Spleen (tissue), 11 donors: ENCODE measurements around the gene NSL1. TPM values are rescaled to one million over a fixed set of nuclear protein-coding genes. Genes with fewer than 3 reads are reported as not detected.

Experiments
- DNase-seq: peaks from one replicate; pipeline ENCODE4 v3.0.0-alpha.2; 2020
- H3K27ac ChIP-seq, 8 donors: fragments of 200-600 bp; sonication (generic) in 7 of 8; 1 replicate in 4 of 8; 2 replicates in 4 of 8; pipeline versions ENCODE4 v1.5.0 to v1.8.0; 2016 to 2021; ENCODE audit warnings: inconsistent platforms in 4 of 8, mild to moderate bottlenecking in 4 of 8, moderate library complexity in 1 of 8
- H3K27me3 ChIP-seq, 7 donors: fragments of 200-600 bp; sonication (generic) in 6 of 7; replicated peaks in 1 of 7; 1 replicate in 4 of 7; 2 replicates in 3 of 7; pipeline versions ENCODE4 v1.5.0 to v1.8.0; 2016 to 2021; ENCODE audit warnings: inconsistent platforms in 3 of 7, mild to moderate bottlenecking in 1 of 7
- H3K36me3 ChIP-seq, 6 donors: fragments of 200-600 bp; sonication (generic) in 5 of 6; 1 replicate in 4 of 6; 2 replicates in 2 of 6; pipeline versions ENCODE4 v1.5.0 to v1.8.0; 2016 to 2021; ENCODE audit warnings: inconsistent platforms in 2 of 6
- H3K4me1 ChIP-seq, 6 donors: fragments of 200-600 bp; sonication (generic) in 5 of 6; 1 replicate in 3 of 6; 2 replicates in 3 of 6; pipeline versions ENCODE4 v1.5.0 to v1.8.0; 2016 to 2021; ENCODE audit warnings: inconsistent platforms in 3 of 6
- H3K4me3 ChIP-seq, 8 donors: fragments of 200-600 bp; sonication (generic) in 7 of 8; 1 replicate in 4 of 8; 2 replicates in 4 of 8; pipeline versions ENCODE4 v1.5.0 to v1.8.0; 2016 to 2021; ENCODE audit warnings: inconsistent platforms in 4 of 8, mild to moderate bottlenecking in 4 of 8, moderate library complexity in 2 of 8
- H3K9me3 ChIP-seq, 8 donors: fragments of 200-600 bp; sonication (generic) in 7 of 8; 1 replicate in 4 of 8; 2 replicates in 4 of 8; pipeline versions ENCODE4 v1.5.0 to v1.8.0; 2016 to 2021; ENCODE audit warnings: inconsistent platforms in 4 of 8
- POLR2A ChIP-seq, 3 donors: fragments of 450-650 bp; IDR thresholded peaks; one replicate each; pipeline ENCODE4 v1.5.1; 2017; ENCODE audit warnings: antibody characterized with exemption in 3 of 3, mild to moderate bottlenecking in 1 of 3
- POLR2AphosphoS5 ChIP-seq, 3 donors: sonication (generic); formaldehyde crosslinking; IDR thresholded peaks; one replicate each; pipeline ENCODE4 v1.5.1; 2017; ENCODE audit warnings: antibody characterized with exemption in 3 of 3
- WGBS, 5 donors: extraction: QIAGEN DNeasy Blood & Tissue Kit in 3 of 5; methylation state at CpG; one replicate each; pipeline versions ENCODE4 v1.1.5 to v1.1.7; 2013 to 2018; 5-methylcytosine and 5-hydroxymethylcytosine counted together
- intact Hi-C: fragments of 100-400 bp; cut with DNase I; formaldehyde crosslinking; loops from one replicate; pipeline ENCODE4 v1.15.0; 2023; ENCODE audit warnings: low total_unique reads
- polyA plus RNA-seq, 3 donors: library from polyadenylated mRNA; stranded (reverse); fragments of 200-250 nt; gene quantifications; one replicate each; pipeline ENCODE4 v1.2.1, GENCODE V29; 2013
- total RNA-seq, 7 donors: library from RNA; depleted of rRNA in 3 of 7; stranded (reverse); fragments of >200 nt in 3 of 7; fragmentation: NEBNext Ultra II Directional in 4 of 7; extraction: Animal tissue kit (Norgen Biotek cat#: 25700) in 4 of 7; gene quantifications; one replicate each; pipeline versions ENCODE4 v1.1.0 to v1.2.1, GENCODE V29; 2016 to 2021
- TF ChIP-seq, protein P1 (sequence below), 11 experiments: fragments of 200-600 bp in 7 of 11; fragments of 450-650 bp in 4 of 11; sonication (generic) in 4 of 11; IDR thresholded peaks in 8 of 11; conservative IDR thresholded peaks in 3 of 11; 1 replicate in 7 of 11; 2 replicates in 4 of 11; pipeline versions ENCODE4 v1.4.0 to v1.8.0; 2016 to 2021; ENCODE audit warnings: antibody characterized with exemption in 11 of 11, inconsistent platforms in 4 of 11, mild to moderate bottlenecking in 1 of 11
- donor health status: healthy with polysubstance abuse.
- donor health status: DM: no; HTN: no; CAD: no; lungs with moderate emphysema.
- donor health status: DM: no; HTN: no; CAD: no.
- donor health status: Bipolar disorder and iron deficiency.
- donor health status: healthy.
- donor health status: DM: no; HTN: no; CAD: no.
- donor health status: DM: yes; HTN: yes; CAD: no.

Gene NSL1
- total and polyA plus RNA-seq, 10 donors, result 16.4 to 92.3 (median 38.2) TPM

GRCh38 chr1:212777151-212777550 lies 14.4 kb downstream of the NSL1 start:
- peaks cover 0 to 22% (median 8%) of the 10 kb centered on the region in 6 donors for H3K4me1 ChIP-seq
- TF ChIP-seq POLR2A (IDR thresholded peaks at IDR 0.05) (no peak), POLR2AphosphoS5 (IDR thresholded peaks at IDR 0.05) (no peak)
- TF ChIP-seq, protein P1, sequence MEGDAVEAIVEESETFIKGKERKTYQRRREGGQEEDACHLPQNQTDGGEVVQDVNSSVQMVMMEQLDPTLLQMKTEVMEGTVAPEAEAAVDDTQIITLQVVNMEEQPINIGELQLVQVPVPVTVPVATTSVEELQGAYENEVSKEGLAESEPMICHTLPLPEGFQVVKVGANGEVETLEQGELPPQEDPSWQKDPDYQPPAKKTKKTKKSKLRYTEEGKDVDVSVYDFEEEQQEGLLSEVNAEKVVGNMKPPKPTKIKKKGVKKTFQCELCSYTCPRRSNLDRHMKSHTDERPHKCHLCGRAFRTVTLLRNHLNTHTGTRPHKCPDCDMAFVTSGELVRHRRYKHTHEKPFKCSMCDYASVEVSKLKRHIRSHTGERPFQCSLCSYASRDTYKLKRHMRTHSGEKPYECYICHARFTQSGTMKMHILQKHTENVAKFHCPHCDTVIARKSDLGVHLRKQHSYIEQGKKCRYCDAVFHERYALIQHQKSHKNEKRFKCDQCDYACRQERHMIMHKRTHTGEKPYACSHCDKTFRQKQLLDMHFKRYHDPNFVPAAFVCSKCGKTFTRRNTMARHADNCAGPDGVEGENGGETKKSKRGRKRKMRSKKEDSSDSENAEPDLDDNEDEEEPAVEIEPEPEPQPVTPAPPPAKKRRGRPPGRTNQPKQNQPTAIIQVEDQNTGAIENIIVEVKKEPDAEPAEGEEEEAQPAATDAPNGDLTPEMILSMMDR (IDR thresholded peaks at IDR 0.05 in 8 of 11, conservative IDR thresholded peaks at IDR 0.05 in 3 of 11), result no peak
- intact Hi-C loops, result no loop called here
- 93 to 97% (median 95%) methylated on average over 3 of the region's 3 CpGs for WGBS, 5 donors
- H3K27me3 ChIP-seq, result no peaks in the 10 kb centered on the region
- DNase-seq, result no peak
- H3K9me3 ChIP-seq, result peaks cover 0 to 3% (median 0%) of the 10 kb centered on the region in 8 donors
- H3K36me3 ChIP-seq, result peaks cover 0 to 46% (median 17%) of the 10 kb centered on the region in 6 donors
- peak overlapping the region in 1 of 8 donors; percentile 21 for H3K27ac ChIP-seq
- H3K4me3 ChIP-seq, result no peak overlapping the region

DNA sequence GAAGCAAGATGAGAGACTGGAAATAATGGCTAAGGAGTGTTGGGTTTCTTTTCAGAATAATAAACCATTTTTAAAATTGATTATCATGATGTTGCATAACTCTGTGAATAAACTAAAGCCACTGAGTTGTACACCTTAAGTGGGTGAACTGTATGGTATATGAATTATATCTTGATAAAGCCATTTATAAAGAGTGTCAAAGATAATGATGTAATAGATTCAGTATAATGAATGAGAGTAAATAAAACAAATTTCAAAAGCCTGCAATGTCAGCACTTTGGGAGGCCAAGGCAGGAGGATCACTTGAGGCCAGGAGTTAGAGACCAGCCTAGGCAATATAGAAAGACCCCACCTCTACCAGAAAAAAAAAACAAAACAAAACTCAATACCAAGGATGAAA lies 16.3 kb downstream of the NSL1 start:
- Histone ChIP-seq H3K36me3 (peaks cover 0 to 49% (median 11%) of the 10 kb centered on the region in 6 donors), H3K4me1 (peaks cover 0 to 16% (median 5%) of the 10 kb centered on the region in 6 donors), H3K9me3 (peaks cover 1 to 18% (median 13%) of the 10 kb centered on the region in 8 donors), H3K27me3 (no peaks in the 10 kb centered on the region), H3K4me3 (no peak overlapping the region), H3K27ac (peak overlapping the region in 1 of 8 donors; percentile 37)
- no peak for DNase-seq
- intact Hi-C loops, result no loop called here
- TF ChIP-seq POLR2A (IDR thresholded peaks at IDR 0.05) (no peak), POLR2AphosphoS5 (IDR thresholded peaks at IDR 0.05) (no peak)
- TF ChIP-seq, protein P1 (IDR thresholded peaks at IDR 0.05 in 8 of 11, conservative IDR thresholded peaks at IDR 0.05 in 3 of 11), result no peak

GRCh38 chr1:212774584-212774983 lies 17.0 kb downstream of the NSL1 start:
- Histone ChIP-seq H3K9me3 (peaks cover 6 to 25% (median 20%) of the 10 kb centered on the region in 8 donors), H3K27me3 (no peaks in the 10 kb centered on the region), H3K4me3 (no peak overlapping the region), H3K27ac (peak overlapping the region in 2 of 8 donors; percentile 27 to 37), H3K4me1 (peaks cover 0 to 16% (median 5%) of the 10 kb centered on the region in 6 donors), H3K36me3 (peaks cover 0 to 51% (median 11%) of the 10 kb centered on the region in 6 donors)
- DNase-seq, result no peak
- WGBS, 5 donors, result 19 to 50% (median 44%) methylated on average over 2 of the region's 2 CpGs
- intact Hi-C loops, result no loop called here
- TF ChIP-seq, protein P1 (IDR thresholded peaks at IDR 0.05 in 8 of 11, conservative IDR thresholded peaks at IDR 0.05 in 3 of 11), result no peak
- TF ChIP-seq POLR2AphosphoS5 (IDR thresholded peaks at IDR 0.05) (no peak), POLR2A (IDR thresholded peaks at IDR 0.05) (no peak)

DNA sequence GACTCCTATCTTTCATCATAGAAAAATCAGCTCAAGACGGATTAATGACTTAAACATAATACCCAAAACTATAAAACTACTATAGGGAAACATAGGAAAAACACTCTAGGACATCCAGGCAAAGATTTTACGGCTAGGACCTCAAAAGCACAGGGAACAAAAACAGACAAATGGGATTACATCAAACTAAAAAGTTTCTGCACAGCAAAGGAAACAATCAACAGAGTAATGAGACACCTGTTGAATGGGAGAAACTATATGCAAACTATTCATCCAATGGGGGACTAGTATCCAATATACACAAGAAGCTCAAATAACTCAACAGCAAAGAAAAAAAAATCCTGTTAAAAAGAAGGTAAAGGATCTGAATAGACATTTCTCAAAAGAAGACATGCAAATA lies 18.6 kb downstream of the NSL1 start:
- Histone ChIP-seq H3K36me3 (peaks cover 0 to 64% (median 14%) of the 10 kb centered on the region in 6 donors), H3K27me3 (no peaks in the 10 kb centered on the region), H3K4me1 (peaks cover 0 to 16% (median 5%) of the 10 kb centered on the region in 6 donors), H3K4me3 (no peak overlapping the region), H3K9me3 (peaks cover 19 to 41% (median 35%) of the 10 kb centered on the region in 8 donors), H3K27ac (no peak overlapping the region)
- no peak for DNase-seq
- intact Hi-C loops, result no loop called here
- TF ChIP-seq, protein P1 (IDR thresholded peaks at IDR 0.05 in 8 of 11, conservative IDR thresholded peaks at IDR 0.05 in 3 of 11), result no peak
- TF ChIP-seq POLR2A (IDR thresholded peaks at IDR 0.05) (no peak), POLR2AphosphoS5 (IDR thresholded peaks at IDR 0.05) (no peak)
- 92 to 97% (median 96%) methylated on average over 2 of the region's 2 CpGs for WGBS, 5 donors
